ENCODE data around the gene NAV2.

- no peak for TF ChIP-seq PPARA (CRISPR knock-in tag; IDR thresholded peaks at IDR 0.05; ENCODE audit: borderline replicate concordance)
- TF ChIP-seq PATZ1 (CRISPR knock-in tag; IDR thresholded peaks at IDR 0.05; ENCODE audit: borderline replicate concordance), result no peak
- TF ChIP-seq BACH2 (CRISPR knock-in tag; IDR thresholded peaks at IDR 0.05; ENCODE audit: borderline replicate concordance), result no peak
These were observed 15.7 kb upstream of the NAV2 start for GRCh38 chr11:19696904-19697303.

Measured in SK-N-SH treated with all-trans-retinoic acid at 6 μM for 48 hours (cell line).